Tongue (tissue), 2 donors: Measurements from ENCODE around the gene VPS26A. TPM values are rescaled to one million over a fixed set of nuclear protein-coding genes. Genes with fewer than 3 reads are reported as not detected.
A peak's percentile ranks its signal among the peaks of the same experiment; 100 is the strongest.

Experiments
- DNase-seq: peaks from one replicate; pipeline ENCODE4 v3.0.0-alpha.2; 2015
- total RNA-seq: library from RNA; depleted of rRNA; stranded (reverse); fragments of >200 nt; gene quantifications from one replicate; pipeline ENCODE4 v1.2.3, GENCODE V29; 2014

Gene VPS26A
- 51.5 TPM for total RNA-seq

- DNase-seq: peak; percentile 99
Observed at GRCh38 chr10:69123747-69124562, at the start of gene VPS26A. Gene VPS26A (plus strand): TSS chr10:69124178. CDS start chr10:69124278, 100 bp downstream.

- DNase-seq: no peak
Observed at GRCh38 chr10:69074532-69074931, 49.4 kb upstream of the VPS26A start.

- DNase-seq: no peak
Observed at GRCh38 chr10:69075431-69075830, 48.5 kb upstream of the VPS26A start.

DNA sequence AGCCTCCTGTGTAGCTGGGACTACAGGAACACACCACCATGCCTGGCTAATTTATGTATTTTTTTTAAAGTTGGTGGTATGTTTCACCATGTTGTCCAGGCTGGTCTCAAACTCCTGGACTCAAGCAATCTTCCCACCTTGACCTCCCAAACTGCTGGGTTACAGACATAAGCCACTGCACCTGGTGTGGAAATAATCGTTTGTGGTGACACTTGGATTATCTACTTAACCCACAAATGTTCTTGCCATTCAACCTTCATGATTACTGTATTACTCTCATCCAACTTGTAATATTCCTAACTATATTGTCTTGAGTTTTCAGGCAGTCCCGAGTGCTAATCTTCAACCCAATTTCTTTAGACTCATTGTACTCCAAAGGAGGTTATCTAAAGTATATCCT is 45.7 kb upstream of the VPS26A start:
- no peak for DNase-seq

DNA sequence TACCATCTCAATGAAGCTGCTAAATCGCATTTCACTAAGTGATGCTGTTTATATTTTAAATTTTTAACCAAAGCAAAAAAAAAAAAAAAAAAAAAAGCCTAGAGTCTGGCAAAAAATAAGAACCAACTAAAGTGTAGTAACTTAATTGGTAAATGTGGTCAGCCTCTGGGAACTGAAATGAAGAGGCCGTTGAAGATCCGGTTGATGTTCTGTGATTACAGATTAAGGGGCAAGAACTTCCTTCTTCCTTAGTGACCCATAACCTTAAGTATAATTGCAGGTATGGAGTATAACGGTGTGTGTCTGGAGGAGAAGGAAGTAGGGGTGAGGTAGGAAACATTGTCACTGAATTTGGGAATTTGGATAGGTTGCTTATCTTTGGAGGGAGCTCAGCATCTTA is 43.8 kb upstream of the VPS26A start:
- no peak for DNase-seq

DNA sequence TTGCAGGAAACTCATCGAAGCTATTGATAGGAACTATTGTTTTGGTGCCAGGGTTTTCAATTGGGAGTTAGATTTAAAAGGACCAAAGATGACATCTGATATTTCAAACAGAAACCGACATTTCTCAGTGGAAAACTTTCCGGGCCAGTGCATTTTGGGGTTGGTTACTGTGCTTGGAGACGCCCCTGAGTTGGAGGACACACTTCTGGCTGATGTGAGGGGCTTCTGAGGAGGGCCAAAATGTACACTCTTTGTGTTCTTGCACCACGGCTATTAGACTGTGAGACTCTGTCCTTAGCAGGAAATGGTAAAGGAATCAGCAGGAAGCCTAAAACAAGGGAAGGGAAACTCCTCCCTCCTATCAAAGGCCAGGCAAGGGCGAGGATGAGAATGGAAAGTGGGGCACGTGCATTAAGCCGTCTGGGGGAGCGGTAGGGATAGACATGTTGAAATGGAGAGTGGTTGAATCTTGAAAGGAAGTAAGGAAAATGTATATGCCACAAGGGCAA is 37.9 kb upstream of the VPS26A start:
- DNase-seq: no peak

DNA sequence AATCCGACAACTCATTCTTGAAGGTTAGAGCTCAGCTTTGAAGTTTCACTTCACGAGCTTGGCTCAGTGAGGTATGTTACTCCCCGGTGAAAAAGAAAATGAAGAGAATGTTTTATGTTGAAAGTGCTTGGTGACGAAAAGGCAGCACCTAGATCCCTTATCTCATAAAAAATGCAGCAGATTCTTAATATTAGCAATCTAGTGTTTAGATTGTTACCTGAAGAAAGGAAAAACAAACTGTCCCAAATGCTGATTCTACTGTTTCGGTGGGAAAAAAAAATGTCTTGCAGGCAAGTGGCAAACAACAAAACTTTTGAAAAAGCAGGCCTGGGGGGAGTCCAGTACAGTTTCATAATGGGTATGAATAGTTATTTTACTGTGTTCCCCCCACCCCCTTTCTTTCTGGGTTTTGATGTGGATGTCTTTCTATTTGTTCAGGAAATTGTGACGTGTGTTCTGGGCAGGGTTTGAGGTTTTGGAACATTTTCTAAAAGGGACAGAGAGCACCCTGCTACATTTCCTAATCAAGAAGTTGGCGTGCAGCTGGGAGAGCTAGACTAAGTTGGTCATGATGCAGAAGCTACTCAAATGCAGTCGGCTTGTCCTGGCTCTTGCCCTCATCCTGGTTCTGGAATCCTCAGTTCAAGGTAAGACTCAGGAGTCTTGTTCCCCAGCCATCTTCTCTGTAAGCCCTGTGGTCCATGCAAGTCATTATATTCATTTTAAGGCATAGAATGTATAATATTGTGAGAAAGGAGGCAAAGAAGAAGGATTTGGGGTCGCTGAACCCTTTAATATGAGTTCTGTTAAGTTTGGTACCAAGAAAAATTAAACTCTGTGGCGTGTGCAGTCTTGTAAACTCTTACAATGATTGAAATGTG is 36.1 kb upstream of the VPS26A start, which contains the start of gene SRGN:
Gene SRGN, plus strand, starts transcription at position 514 of the 881 bp plus-strand sequence. Its CDS starts 55 bp downstream, at position 569.
- DNase-seq: peak; percentile 43

DNA sequence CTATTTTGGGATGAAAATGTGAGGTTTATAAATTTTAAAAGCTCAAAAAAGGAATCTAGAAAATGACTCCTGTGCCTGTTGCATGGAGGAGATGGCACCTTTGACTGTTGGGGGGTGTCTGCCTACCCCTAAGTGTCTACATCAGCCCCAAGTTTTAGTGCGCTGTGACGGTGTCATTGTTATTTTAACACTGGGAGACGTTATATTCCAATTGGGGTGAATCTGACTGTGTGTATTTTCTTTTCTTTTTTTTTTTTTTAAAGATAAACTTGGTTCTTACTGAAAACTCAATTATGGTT is 35.6 kb upstream of the VPS26A start:
- no peak for DNase-seq

DNA sequence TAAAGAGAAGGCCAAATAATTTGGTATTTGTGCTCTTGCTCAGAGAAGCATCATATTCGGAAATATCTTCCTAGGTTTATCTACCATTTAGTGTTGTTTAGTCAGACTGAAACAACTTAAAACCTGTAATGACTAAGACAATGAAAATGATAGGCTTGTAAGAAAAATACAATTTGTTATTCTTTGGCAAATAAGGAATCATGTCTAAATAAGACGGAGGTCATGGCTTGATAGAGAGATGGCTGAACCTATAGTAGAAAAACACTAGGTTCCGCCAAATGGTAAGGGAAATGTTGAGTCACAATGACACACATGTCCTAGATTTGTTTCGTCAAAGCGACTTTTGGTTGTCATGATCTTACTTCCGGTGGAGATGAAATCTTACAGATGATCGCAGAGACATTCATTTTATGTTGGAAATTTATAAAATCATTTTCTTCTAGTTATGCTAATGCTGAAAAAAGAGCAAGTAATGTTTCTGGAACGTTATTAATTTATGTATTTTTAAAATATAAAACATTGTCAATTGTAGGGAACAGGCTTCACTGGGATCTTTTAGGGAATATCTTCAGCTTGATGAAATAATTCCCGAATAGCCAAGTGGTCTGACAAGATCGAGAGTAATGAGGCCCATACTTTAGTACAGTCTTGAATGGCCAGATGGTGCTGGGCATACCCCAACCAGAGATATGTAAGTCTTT is 35.0 kb upstream of the VPS26A start:
- DNase-seq: no peak

DNA sequence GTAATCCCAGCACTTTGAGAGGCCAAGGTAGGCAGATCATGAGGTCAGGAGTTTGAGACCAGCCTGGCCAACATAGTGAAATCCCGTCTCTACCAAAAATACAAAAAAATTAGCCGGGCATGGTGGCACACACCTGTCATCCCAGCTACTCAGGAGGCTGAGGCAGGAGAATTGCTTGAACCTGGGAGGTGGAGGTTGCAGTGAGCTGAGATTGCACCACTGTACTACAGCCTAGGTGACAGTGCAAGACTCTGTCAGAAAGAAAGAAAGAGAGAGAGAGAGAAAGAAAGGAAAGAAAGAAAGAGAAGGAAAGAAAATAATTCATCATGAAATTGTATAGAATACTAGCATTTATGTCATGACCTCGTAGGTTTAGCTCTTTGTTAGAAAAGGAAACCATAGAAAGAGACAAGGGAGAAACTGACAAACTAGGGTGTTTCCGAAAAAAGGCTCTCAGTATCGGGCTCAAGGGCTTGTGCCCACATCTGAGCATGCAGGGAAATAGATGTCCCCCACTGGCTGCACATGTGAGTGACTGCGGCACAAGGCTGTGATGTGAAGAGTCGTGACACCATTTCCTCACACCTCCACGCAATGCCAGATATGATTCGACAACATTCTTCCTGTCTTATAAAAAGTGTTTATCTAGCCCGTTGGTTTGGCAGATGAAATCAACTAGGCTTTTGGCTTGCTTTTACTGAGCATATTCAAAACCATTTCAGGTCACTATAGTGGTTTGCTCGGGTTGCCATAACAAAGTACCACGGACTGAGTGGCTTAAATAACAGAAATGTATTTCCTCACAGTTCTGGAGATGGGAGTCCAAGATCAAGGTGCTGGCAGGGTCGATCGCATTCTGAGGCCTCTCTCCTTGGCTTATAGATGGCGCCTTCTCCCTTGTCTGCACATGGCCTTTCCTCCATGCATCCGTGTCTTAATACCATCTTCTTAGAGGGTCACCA is 34.1 kb upstream of the VPS26A start:
- DNase-seq: no peak

GRCh38 chr10:69090685-69091084 is 33.3 kb upstream of the VPS26A start:
- no peak for DNase-seq

DNA sequence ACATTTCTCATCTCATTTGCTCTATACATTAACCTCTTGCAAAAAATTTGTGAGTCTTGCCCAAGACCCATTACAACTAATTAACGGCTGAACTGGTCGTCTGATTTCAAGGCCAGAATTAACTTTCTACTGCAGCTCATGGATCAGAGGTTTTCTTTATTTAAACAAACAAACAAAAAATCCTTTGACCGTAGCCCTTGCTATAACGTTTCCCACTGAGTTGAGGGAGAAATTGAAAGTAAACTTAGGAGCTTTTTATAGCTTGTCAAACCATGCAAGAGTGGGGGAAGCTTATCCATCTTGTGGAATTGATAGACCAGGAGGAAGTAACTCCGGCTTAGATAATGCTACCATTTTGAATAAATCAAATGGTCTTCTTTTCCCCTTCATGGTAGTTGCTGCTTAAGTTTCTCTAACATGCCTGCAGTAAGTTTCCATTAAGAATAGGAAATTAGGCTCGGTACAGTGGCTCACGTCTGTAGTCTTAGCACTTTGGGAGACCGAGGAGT is 32.8 kb upstream of the VPS26A start:
- DNase-seq: no peak

- DNase-seq: peak; percentile 87
Observed at GRCh38 chr10:69092959-69093850, 30.8 kb upstream of the VPS26A start.

DNA sequence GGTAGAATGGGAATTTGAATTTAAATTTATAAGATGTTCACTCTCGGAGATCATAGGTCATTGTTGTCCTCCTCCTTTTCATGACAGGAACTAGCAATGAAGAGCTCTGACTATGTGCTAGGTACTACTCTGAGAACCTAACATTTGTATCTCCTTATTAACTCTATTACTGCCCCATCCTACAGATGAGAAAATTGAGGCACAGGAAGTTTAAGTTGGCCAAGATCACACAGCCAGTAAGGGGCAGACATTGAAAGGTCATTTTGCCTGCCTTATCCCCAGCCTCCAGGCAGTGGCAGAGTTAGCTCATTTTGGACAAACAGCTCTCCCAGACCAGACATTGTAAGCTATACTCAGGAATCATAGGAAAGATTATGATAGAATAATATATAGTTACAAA is 30.0 kb upstream of the VPS26A start:
- no peak for DNase-seq

GRCh38 chr10:69096045-69096444 is 27.9 kb upstream of the VPS26A start:
- DNase-seq: no peak

DNA sequence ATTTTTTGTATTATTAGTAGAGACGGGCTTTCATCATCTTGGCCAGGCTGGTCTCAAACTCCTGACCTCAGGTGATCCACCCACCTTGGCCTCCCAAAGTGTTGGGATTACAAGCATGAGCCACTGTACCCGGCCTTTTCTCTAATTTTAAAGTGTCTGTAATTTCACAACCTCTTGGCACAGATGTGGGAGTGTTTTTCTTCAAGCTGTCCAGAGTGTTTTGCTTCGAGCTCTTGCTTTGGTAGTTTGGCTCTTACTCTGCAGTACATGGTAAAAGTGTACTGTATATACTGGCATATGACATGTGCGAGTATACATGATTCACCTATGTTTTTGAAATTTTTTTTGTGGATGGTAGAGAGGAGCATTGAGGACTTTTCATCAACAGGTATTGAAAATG is 26.2 kb upstream of the VPS26A start:
- no peak for DNase-seq

- no peak for DNase-seq
Observed at GRCh38 chr10:69100136-69100872, 23.7 kb upstream of the VPS26A start.

DNA sequence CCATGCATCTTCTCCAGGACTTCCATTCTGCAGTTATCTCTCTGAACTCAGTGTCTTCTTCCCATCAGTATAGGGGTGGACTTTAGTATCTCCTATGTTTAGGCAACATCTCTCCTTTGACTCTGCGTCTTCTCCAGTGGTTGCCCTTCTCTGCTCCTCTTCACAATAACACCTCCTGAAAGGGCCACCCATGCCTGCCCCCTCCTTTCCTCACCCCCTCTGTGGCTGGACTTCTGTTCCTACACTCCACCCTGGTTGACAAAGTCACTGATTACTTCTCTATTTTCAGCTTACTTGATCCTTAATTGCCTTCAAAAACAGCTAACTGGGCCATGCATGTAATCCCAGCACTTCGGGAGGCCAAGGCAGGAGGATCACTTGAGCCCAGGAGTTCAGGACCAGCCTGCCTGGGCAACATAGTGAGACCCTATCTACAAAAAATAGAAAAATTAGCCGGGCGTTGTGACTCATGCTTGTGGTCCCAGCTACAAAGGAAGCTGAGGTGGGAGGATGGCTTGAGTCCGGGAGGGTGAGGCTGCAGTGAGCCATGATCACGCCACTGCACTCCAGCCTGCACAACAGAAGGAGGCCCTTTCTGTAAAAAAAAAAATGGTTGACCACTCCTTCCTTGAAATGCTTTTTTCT is 22.4 kb upstream of the VPS26A start:
- DNase-seq: no peak

DNA sequence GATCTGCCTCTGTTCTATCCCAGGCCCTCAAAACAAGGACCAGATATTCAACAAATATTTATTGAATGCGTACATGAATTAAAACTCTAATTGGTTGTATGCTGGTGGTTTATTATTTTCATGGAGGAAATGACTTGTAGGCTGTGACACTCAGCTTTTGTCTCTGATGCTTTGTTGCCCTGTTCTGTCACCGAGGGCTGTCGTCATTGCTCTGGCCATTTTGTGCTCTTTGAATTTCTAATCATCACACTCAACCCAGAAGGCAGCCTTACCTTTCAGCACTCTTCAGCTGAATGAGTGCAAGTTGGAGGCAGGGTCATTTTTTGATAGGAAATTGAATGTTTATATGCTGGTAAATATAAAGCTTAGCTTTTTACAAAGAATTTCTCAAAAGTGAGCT is 21.5 kb upstream of the VPS26A start:
- DNase-seq: no peak
